ENCODE data around the gene ABLIM2.

The ABLIM2 gene

DNA sequence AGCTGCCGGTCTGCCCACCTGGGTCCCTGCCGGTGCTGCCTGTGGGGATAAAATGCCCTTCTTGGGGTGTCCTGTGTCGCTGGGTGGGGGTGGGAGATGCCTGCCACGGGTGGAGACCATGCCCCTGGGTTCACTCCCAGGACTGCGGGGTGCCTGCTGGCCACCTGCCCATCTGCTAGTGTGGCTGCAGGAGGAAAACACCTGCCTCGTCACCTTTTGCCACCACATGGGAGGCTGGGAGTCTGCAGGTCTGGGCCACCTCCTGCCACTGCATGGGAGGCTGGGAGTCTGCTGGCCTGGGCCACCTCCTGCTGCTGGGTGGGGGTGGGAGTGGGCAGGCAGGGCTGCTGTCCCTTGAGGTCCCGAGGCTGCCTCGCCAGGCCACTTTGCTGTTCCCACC, 160.2 kb downstream of the ABLIM2 start:
- DNase-seq = no peak

DNA sequence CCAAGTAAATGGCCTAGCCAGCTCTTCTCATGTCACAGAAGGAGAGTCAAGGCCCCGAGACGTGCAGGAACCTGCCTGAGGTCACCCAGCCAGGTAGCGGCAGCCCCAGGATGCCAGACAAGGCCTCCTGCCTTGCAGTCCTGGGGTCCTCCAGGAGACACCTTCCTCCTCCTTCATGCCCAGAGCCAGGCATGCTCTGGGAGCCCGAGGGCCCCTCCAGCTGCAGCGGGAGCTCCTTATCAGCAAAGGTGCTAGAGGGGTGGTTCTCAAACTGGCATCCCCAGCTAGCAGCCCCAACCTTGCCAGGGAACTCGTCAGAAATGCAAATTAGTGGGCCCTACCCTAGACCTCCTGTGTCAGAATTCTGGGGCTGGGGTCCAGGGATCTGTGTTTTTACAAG, 162.7 kb downstream of the ABLIM2 start:
- DNase-seq = no peak

DNA sequence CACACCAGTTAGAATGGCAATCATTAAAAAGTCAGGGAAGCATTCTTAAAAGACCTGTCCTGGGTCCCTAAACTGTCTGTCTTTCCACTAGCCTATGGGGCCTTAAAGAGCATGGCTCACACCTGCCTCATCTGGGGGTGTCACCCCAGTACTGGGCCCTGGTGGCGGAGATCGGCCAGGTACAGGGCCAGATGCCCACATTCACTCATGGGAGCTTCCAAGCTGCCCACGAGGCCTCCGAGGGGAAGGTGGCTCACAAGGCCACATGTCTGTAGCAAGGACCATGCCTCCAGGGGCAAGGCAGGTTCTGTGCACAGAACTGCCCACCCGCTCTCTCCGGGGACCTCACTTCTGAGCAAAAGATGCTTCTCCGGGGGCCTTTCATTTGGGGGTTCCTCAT, 163.5 kb downstream of the ABLIM2 start:
- no peak for DNase-seq

- DNase-seq = no peak
Observed at GRCh38 chr4:7993671-7994070, 164.9 kb downstream of the ABLIM2 start.

DNA sequence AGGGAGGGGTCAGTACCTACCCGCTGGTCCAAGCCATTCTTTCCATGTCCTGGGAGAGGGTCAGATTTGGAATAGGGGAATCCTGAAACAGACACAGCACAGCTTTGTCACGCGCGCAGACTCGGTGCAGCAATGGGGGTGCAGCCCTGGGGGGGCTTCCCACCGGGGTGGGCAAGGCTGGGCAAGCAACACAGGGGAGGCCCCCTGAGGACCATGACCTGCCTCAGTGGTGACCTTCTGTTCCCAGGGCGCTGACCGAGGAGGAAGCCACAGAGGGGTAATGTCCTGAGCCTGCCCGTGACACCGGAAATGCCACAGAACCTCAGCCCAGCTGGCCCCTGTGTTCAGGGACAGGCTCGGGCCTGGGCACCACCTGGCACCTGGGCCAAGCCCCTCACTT, 165.8 kb downstream of the ABLIM2 start:
- no peak for DNase-seq

DNA sequence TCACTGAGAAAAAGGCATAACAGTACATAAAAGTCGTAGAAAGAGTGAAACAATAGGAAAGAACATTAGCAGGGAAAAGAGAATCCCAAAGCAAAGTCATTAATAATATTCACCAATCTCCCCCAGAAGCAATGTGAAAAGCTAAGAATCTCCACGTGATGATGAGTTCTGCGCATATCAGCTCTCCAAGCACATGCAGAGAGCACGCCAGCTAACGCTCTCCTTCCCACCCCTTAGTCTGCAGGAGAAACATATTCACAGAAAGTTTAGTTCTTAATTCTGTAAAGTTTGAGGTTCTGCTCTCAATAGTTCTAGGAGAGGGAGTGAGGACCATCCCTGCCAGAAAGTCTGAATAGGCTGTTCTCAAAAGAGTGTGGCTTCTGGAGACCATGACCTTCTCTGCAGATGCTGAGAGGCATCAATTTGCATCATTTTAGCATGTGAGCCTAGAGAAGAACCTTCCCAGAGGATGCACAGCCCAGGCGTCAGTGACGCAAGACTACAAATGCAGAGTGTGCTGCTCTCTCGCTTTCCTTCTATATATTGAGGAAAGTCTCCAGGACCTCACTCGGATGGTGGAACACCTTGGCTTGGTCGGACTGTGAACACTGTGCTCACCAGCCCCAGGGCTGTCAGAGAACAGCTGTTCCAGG, 167.7 kb downstream of the ABLIM2 start:
- DNase-seq = no peak

- DNase-seq = no peak
Observed at GRCh38 chr4:7989654-7990053, 169.0 kb downstream of the ABLIM2 start.

DNA sequence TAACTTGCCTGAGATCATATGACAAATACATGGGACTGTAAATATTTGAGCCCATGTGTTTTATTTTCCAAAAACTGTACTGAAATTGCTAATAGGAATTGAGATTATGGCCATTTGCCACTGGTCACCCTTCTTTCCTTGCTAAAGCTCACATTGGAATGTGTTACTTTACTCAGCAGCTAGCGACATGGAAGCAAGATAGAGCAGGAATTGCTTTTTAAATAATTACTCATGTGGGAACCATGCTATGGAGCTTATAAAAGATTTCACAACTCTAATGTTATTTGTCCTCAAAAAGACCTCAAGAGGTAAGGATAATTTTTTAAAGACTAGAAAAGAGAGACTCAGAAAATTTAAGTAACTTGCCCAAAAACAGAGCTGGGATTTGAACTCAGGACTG, 170.2 kb downstream of the ABLIM2 start:
- DNase-seq = no peak

GRCh38 chr4:7987148-7987989, 171.2 kb downstream of the ABLIM2 start:
- no peak for DNase-seq

DNA sequence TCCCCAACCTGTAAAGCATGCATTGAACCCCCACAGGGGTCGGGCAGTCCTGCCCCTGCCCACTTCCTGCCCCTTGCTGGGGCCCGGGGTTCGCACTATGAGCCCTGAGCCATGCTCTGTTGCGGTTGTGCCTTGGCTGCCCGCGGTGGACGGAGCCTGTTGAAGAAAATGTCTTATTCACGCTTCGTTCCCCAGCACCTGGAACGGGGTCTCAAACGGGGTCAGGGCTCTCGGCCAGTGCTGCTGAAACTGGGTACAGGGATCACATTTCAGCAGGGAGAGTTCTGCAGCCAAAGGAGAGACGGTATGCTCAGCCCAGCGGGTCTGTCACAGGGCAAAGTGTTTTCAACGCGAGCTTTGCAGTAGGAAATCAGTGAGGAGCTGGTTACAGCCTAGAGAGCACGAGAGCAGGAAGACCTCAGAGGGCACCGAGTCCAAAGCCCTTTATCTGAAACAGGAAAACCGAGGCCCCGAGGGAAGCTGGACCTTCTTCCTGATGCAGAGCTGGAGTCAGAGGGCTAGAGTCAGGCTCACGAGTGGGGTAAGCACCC, 172.6 kb downstream of the ABLIM2 start:
- no peak for DNase-seq

DNA sequence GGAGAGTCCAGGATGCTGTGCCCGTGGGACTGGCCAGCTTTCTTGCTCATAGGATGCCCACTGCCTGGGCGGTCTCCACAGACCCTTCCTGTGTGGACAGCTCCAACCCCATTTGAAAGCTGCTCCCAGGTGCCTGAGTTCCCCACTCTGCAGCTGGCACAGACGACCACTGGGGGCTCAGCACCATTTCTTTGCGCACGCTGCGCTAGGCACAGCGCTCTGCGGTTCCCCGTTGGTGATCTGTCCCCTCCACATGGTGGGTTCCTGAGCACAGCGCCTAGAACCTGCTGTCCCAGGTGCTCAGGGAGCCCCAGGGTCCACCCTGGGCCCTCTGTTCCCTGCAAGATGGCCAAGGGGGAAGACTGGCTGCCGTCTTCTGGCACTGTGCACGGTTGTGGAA, 173.5 kb downstream of the ABLIM2 start:
- no peak for DNase-seq

DNA sequence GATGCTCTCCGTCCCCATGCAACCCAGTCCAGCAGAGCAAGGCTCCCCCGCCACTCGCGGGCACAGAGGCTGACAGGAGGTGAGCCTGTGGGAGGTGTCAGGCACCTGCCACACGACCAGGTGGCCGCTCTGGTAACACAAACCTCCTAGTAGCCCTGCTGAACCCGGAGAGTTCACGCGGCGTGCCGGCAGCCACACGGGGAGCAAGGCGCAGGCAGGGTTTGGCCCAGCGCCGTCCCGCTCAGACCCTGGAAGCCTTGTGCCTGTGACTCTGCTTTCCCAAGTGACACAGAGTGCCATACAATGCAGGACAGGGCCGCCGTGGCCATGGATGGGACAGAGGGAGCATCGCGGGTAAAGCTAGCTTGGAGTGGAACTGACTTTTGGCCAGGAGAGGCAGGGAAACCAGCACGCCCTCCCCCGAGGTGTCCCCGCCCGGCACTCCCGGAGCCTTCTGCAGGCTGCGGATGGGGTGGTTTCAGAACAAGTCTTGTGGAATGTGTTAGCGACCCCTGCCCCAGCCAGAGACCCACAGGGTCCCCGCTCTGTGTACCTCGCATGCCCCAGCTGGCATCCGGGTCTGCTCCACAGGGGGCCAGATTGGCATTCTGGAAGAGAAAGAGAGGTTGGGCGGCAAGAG, 174.2 kb downstream of the ABLIM2 start:
- DNase-seq = no peak

DNA sequence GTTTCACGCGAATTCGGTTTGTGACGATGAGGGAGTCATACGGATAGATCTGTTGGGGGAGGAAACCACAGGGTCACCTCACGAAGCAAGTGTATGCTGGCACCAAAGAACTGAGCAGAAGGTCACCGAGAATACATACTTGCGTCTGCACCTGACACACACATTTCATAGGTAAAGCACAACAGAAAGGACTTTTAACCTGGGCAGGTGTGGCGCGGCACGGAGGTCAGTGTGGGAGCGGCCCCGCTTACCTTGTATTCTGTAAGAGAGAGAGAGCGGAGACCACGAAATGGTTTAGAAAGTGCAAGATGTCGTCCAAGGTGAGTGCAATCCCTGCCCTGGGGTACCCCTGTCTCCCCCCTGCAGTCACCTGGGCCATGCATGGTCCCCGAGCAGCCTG, 175.3 kb downstream of the ABLIM2 start:
- no peak for DNase-seq

GRCh38 chr4:7981738-7982394, 176.7 kb downstream of the ABLIM2 start:
- no peak for DNase-seq

DNA sequence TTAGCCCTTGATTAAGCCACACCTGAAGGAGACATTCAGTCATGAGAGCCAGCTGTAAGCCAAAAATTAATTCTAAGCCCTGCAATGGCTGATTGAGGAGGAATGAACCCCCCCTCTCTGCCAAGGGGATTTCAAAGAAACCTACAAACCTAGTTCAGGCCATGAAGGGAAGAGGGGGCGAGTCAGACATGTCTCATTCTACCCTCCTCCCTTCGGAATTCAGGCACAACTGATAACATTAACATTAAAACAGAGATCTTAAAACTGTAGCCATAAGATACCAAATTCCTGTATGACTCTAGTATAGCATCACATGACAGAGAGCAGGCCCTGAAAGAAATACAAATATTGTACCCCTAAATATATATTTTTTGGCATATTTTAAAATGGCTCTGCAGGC, 178.6 kb downstream of the ABLIM2 start:
- DNase-seq = no peak

DNA sequence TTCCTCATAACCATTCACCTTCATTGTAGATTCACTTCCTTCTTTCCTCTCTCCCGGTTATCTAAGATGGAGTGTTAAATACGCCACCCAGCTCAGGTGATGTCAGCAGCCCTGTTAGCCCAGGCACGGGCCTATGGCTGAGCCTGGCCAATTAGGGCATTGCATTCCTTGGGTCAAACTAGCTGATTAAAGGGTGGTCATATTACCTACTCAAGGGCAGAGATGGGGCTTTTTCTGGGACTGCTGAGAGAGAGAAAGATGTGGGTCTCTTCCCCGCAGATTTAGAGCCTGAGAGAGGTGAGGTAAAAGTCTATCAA, 179.0 kb downstream of the ABLIM2 start:
- DNase-seq = no peak

- DNase-seq = no peak
Observed at GRCh38 chr4:7978907-7979651, 179.5 kb downstream of the ABLIM2 start.

DNA sequence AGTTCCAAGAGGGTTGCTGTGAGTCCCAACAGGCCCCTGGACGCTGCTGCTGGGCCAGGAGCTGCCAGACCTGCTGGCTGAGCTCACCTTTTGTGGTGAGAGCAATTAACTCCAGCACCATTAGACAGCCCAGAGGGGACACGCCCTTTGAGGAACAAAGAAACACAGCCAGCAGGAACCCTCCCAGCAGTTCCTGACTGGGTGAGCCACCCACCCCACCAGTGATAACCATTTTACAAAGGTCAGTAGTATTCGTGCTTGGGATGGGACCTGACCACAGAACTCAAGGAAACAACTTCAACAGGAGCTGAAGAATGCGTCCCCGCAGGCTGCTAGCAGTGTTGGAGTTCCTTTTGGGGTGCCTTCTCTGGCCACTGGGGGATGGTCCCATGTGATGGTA, 180.1 kb downstream of the ABLIM2 start:
- DNase-seq = no peak

- DNase-seq = no peak
Observed at GRCh38 chr4:7976634-7977033, 182.0 kb downstream of the ABLIM2 start.

GRCh38 chr4:7976025-7976424, 182.6 kb downstream of the ABLIM2 start:
- no peak for DNase-seq

GRCh38 chr4:7974425-7974824, 184.2 kb downstream of the ABLIM2 start:
- no peak for DNase-seq

DNA sequence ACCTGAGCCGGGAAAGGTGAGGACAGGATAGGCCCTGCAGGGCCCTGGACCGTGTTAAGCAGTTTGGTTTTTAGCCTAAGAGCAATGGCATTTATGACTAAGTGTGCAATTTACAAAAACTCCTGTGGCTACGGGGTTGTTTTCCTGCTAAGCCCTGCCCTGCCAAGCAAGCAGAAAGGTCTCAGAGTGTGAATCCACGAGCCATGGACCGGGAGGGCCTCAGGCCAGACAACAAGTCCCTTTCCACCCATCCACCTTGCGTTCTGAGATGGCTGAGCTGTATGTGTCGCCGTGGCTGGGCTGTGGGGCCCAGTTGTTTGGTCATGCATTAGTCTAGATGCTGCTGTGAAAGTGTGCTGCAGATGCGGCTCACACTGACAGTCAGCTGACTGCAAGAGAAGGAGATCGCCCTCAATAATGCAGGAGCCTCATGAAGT, 185.1 kb downstream of the ABLIM2 start:
- DNase-seq = no peak

Data from activated gamma-delta T cell (primary cell).